ENCODE data around the gene DROSHA.

The DROSHA gene

DNA sequence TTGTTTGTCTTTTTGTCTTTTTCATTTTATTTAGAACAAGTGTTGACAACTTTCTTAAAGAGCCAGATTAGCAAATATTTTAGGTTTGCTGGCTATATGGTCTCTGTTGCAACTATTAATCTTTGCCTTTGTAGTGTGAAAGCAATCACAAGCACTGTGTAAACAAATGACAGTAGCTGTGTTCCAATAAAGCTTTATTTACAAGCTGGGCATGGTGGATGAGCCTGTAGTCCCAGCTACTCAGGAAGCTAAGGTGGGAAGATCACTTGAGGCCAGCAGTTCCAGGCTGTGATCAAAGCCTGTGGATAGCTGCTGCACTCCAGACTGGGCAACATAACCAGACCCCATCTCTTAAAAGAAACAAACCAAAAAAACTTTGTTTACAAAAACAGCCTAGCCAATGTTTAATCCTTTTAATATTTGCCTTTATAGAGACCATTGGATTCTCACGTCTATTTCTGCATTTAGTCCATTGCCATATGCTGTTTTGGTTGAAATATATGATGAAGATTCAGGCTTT, 2.7 kb upstream of the DROSHA start:
- ChIA-PET POLR2A (no interaction called here), CTCF (interaction anchor here (0.6 kb wide), 1 partner anchor 11 kb away, joined by 3 read pairs; no protein-coding TSS in a partner anchor)
- no peak for DNase-seq (ENCODE audit: extremely low spot score)
- TF ChIP-seq, protein P1, sequence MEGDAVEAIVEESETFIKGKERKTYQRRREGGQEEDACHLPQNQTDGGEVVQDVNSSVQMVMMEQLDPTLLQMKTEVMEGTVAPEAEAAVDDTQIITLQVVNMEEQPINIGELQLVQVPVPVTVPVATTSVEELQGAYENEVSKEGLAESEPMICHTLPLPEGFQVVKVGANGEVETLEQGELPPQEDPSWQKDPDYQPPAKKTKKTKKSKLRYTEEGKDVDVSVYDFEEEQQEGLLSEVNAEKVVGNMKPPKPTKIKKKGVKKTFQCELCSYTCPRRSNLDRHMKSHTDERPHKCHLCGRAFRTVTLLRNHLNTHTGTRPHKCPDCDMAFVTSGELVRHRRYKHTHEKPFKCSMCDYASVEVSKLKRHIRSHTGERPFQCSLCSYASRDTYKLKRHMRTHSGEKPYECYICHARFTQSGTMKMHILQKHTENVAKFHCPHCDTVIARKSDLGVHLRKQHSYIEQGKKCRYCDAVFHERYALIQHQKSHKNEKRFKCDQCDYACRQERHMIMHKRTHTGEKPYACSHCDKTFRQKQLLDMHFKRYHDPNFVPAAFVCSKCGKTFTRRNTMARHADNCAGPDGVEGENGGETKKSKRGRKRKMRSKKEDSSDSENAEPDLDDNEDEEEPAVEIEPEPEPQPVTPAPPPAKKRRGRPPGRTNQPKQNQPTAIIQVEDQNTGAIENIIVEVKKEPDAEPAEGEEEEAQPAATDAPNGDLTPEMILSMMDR (IDR thresholded peaks at IDR 0.05; ENCODE audit: control extremely low read depth, extremely low read depth, low read depth, missing control alignments), result no peak

DNA sequence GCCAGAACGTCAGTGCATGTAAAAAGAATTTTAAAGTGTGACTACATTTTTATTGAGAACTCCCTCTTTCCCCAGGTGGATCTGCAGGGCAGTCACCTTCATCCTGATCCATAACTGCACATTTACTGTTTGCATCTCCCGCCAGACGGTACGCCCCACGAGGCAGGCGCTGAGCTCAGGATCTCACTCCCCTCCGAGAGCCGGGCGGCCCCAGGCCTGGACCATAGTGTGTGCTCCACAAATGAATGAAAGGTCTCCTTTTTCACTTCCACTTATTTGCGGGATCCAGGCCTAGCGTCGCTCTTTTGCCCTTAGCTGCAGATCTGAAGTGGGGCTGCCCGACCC, 378 bp downstream of the DROSHA start:
- peak; percentile 44 for DNase-seq (ENCODE audit: extremely low spot score)
- CTCF ChIA-PET, result interaction anchor here (0.9 to 3.2 kb wide), 8 partner anchors 10 to 562 kb away, joined by 3 to 19 read pairs (median 3); no protein-coding TSS in a partner anchor
- POLR2A ChIA-PET, result no interaction called here
- TF ChIP-seq, protein P1 (IDR thresholded peaks at IDR 0.05; ENCODE audit: control extremely low read depth, extremely low read depth, low read depth, missing control alignments), result no peak

GRCh38 chr5:31530541-31531265, 1.2 kb downstream of the DROSHA start:
- ChIA-PET POLR2A (no interaction called here), CTCF (interaction anchor here (1.0 to 3.2 kb wide), 4 partner anchors 9 to 28 kb away, joined by 3 to 19 read pairs (median 4); no protein-coding TSS in a partner anchor)
- TF ChIP-seq, protein P1 (IDR thresholded peaks at IDR 0.05; ENCODE audit: control extremely low read depth, extremely low read depth, low read depth, missing control alignments), result no peak
- DNase-seq (ENCODE audit: extremely low spot score), result no peak

- TF ChIP-seq, protein P1 (IDR thresholded peaks at IDR 0.05; ENCODE audit: control extremely low read depth, extremely low read depth, low read depth, missing control alignments), result no peak
- CTCF ChIA-PET, result interaction anchor here (1.2 to 3.3 kb wide), 2 partner anchors 9 to 12 kb away, joined by 3 to 19 read pairs; partner anchors contain the start of genes C5orf22 and DROSHA
- no peak for DNase-seq (ENCODE audit: extremely low spot score)
- POLR2A ChIA-PET, result no interaction called here
These were observed 8.9 kb downstream of the DROSHA start for GRCh38 chr5:31523041-31523440.

- no peak for DNase-seq (ENCODE audit: extremely low spot score)
- ChIA-PET POLR2A (no interaction called here), CTCF (no interaction called here)
- TF ChIP-seq, protein P1 (IDR thresholded peaks at IDR 0.05; ENCODE audit: control extremely low read depth, extremely low read depth, low read depth, missing control alignments), result no peak
These were observed 15.1 kb downstream of the DROSHA start for GRCh38 chr5:31516802-31517201.

GRCh38 chr5:31511305-31511704, 20.6 kb downstream of the DROSHA start:
- CTCF ChIA-PET, result no interaction called here
- no peak for DNase-seq (ENCODE audit: extremely low spot score)
- TF ChIP-seq, protein P1 (IDR thresholded peaks at IDR 0.05; ENCODE audit: control extremely low read depth, extremely low read depth, low read depth, missing control alignments), result no peak
- POLR2A ChIA-PET, result no interaction called here
